Epithelial cell of esophagus (primary cell): Measurements from ENCODE around the gene BCO1.
A peak's percentile ranks its signal among the peaks of the same experiment; 100 is the strongest.

ENCODE experiments used
- DNase-seq: peaks from one replicate; pipeline ENCODE4 v3.0.0; 2010; ENCODE audit warnings: low read depth
- H3K4me3 ChIP-seq: 2 replicates; pipeline ENCODE4 v1.5.1; 2011; ENCODE audit warnings: mild to moderate bottlenecking, low read length, control low read depth
- TF ChIP-seq, protein P1 (sequence below): IDR thresholded peaks from 2 replicates; pipeline ENCODE4 v1.5.1; 2011; ENCODE audit warnings: low read depth, mild to moderate bottlenecking, low read length, control low read depth, inconsistent platforms; ENCODE audit not compliant: insufficient read depth; ENCODE audit errors: missing control alignments

Gene BCO1

DNA sequence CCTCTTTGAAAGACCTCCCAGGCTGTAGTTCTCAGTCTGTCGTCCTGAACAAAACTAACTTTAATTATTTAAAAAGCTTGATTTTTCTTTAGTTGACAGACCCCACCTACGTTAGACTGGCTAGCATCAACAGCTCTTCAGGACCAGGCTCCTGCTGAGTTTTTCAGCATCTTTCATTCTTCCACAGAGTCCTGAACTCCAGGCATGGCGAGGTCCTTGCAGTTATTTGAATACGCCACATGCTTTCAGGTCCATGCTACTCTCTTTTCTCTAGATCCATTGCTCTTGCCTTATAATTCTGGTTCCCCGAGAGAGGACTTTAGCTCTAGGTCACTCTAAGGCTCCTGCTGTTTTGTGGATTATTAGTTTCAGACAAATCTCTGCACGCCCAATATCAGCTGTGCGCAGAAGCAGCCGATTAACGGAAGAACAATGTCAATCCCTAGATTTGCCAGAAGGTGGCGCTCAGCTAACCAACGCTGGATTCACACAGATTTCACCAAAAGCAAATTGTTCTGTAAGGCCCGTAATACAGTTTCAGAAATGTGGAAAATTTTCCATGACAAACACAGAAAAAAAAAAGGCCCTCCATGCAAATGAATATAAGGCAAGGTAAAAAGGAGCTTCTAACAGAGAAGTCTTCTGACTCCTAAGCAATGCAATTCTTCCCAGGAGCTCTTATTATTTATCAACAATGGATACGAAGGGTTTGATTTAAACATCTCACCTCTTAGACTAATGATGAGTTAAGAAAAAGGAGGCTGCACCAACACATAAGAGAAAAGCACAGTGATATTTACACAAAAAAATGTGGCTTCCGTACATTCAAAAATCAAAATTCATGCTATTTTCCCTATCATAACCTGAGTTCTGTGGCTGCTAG lies 33.5 kb upstream of the BCO1 start:
- DNase-seq, result peak; percentile 51
- TF ChIP-seq, protein P1, sequence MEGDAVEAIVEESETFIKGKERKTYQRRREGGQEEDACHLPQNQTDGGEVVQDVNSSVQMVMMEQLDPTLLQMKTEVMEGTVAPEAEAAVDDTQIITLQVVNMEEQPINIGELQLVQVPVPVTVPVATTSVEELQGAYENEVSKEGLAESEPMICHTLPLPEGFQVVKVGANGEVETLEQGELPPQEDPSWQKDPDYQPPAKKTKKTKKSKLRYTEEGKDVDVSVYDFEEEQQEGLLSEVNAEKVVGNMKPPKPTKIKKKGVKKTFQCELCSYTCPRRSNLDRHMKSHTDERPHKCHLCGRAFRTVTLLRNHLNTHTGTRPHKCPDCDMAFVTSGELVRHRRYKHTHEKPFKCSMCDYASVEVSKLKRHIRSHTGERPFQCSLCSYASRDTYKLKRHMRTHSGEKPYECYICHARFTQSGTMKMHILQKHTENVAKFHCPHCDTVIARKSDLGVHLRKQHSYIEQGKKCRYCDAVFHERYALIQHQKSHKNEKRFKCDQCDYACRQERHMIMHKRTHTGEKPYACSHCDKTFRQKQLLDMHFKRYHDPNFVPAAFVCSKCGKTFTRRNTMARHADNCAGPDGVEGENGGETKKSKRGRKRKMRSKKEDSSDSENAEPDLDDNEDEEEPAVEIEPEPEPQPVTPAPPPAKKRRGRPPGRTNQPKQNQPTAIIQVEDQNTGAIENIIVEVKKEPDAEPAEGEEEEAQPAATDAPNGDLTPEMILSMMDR, result peak; percentile 80
- no peak overlapping the region for H3K4me3 ChIP-seq

DNA sequence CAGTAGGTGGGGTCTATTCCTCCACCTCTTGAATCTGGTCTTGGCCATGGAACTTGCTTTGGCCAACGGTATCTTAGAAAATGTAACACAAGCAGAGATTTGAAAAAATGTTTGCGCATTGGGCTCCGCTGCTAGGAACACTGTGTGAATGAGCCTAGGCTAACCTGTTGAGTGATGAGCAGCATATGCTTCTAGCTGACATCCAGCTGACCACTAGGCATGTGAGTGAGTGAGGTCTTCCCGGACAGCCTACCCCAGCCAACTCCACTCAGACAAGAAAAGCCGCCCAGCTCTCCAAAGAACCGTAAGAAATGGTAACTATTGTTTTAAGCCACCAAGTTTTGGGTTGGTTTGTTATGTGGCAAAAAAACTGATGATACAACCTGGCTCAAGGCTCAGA lies 31.4 kb upstream of the BCO1 start:
- H3K4me3 ChIP-seq, result no peak overlapping the region
- DNase-seq, result no peak
- TF ChIP-seq, protein P1, result no peak

DNA sequence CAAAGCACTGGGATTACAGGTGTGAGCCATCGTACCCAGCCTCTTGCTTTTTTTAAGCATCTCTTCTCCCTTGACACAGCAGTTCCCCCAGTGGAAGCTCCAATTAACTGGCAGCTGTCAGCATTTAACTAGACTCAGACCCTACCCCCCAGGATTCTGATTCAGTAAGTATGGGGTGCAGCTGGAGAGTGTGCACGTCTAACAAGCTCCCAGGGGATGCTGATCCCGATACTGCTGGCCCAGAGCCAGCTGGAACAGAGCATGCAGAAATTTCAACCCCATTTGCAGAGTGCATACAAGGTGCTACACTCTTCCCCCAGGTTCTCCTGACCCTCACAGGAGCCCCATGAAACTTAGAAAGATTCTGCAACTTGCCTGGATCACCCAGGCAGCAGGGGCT lies 27.7 kb upstream of the BCO1 start:
- H3K4me3 ChIP-seq, result no peak overlapping the region
- DNase-seq, result no peak
- TF ChIP-seq, protein P1, result no peak

DNA sequence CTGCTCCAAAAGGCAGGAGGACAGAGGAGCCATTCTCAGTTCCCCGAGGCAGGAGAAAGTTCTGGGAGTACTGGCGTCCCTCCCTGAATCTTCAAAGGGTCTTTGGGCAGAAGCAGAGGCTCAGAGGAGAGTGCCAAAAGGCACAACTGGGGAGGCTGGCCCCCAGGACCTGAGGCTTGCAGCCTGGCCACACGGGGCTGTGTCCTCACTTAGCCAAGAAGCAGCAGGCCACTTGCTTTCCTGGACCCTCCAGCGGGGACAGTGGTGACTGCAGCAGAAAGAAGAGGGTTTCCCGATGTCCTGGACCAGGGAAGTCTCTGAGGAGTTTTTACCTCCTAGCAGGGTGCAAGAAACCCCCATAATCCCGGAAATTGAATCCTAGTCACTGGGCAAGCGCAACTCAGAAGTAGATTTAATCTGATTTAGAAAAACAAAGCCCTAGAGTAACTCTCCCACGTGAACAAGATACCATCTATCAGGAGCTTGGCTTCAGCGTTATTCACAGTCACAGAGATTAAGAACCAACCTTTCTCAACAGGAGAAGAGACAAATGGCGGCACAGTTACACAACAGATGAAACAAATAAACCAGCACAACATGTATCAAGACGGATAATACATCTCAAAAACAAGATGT lies 25.5 kb upstream of the BCO1 start:
- TF ChIP-seq, protein P1, result no peak

DNA sequence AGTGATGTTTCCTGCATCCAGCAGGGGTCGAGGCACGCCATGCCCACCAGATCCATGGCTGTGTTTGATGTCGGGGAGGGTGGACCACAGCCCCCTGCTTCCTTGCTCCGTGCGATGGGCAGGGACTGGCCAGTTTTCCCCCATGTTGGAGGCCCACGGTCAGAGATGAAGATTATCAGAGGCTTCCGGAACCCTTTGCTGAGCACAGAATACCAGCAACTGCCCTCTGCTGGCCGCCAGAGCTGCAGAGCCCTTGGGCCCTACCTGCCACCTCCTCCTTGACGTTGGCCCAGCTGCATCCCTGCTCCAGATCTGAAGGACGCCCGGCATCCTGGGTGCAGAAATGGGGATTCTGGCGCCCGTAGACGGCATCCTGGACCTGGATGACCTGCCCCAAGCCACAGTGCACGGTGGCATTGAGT lies 23.7 kb upstream of the BCO1 start:
- H3K4me3 ChIP-seq, result no peak overlapping the region
- peak; percentile 24 for DNase-seq
- TF ChIP-seq, protein P1, result peak; percentile 48

More for the DNA sequence above, 25.5 kb upstream of the BCO1 start:
- no peak overlapping the region for H3K4me3 ChIP-seq
- no peak for DNase-seq

DNA sequence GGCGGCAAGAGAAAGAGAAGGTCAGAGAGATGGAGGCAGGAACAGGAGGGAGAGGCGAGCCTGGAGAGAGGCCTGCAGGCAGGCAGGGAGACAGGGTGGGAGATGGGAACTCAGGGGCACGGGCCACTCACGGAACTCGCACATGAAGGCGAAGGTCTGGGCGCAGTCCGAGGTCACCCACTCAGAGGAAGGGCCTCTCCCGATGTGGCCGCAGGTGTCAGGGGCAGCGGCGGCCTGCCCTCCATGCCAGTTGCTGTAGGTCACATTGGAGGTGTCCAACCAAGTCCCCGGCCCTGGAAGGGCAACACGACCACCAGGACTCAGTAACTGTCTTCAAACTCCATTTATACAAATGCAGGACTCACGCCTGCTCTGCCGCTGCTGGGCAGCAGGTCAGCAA lies 22.4 kb upstream of the BCO1 start:
- H3K4me3 ChIP-seq, result no peak overlapping the region
- no peak for DNase-seq
- TF ChIP-seq, protein P1, result no peak
